ENCODE results near the gene DIPK1C.

The DIPK1C gene

GRCh38 chr18:74390900-74391299 lies 66.2 kb downstream of the DIPK1C start:
- no peaks in the 10 kb centered on the region for H3K36me3 ChIP-seq
- H3K4me3 ChIP-seq (ENCODE audit: low read depth, low read length) = no peak overlapping the region
- TF ChIP-seq, protein P1, sequence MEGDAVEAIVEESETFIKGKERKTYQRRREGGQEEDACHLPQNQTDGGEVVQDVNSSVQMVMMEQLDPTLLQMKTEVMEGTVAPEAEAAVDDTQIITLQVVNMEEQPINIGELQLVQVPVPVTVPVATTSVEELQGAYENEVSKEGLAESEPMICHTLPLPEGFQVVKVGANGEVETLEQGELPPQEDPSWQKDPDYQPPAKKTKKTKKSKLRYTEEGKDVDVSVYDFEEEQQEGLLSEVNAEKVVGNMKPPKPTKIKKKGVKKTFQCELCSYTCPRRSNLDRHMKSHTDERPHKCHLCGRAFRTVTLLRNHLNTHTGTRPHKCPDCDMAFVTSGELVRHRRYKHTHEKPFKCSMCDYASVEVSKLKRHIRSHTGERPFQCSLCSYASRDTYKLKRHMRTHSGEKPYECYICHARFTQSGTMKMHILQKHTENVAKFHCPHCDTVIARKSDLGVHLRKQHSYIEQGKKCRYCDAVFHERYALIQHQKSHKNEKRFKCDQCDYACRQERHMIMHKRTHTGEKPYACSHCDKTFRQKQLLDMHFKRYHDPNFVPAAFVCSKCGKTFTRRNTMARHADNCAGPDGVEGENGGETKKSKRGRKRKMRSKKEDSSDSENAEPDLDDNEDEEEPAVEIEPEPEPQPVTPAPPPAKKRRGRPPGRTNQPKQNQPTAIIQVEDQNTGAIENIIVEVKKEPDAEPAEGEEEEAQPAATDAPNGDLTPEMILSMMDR (IDR thresholded peaks at IDR 0.05; ENCODE audit: low read depth, low read length) = no peak
- no peaks in the 10 kb centered on the region for H3K27me3 ChIP-seq (ENCODE audit: insufficient read depth, low read depth, severe bottlenecking)
- no peak overlapping the region for H3K27ac ChIP-seq
- no peaks in the 10 kb centered on the region for H3K9me3 ChIP-seq (ENCODE audit: severe bottlenecking)
- DNase-seq = no peak

GRCh38 chr18:74389991-74390390 lies 67.1 kb downstream of the DIPK1C start:
- no peaks in the 10 kb centered on the region for H3K36me3 ChIP-seq
- H3K9me3 ChIP-seq (ENCODE audit: severe bottlenecking) = no peaks in the 10 kb centered on the region
- no peak overlapping the region for H3K27ac ChIP-seq
- TF ChIP-seq, protein P1 (IDR thresholded peaks at IDR 0.05; ENCODE audit: low read depth, low read length) = no peak
- H3K4me3 ChIP-seq (ENCODE audit: low read depth, low read length) = no peak overlapping the region
- no peak for DNase-seq
- no peaks in the 10 kb centered on the region for H3K27me3 ChIP-seq (ENCODE audit: insufficient read depth, low read depth, severe bottlenecking)

DNA sequence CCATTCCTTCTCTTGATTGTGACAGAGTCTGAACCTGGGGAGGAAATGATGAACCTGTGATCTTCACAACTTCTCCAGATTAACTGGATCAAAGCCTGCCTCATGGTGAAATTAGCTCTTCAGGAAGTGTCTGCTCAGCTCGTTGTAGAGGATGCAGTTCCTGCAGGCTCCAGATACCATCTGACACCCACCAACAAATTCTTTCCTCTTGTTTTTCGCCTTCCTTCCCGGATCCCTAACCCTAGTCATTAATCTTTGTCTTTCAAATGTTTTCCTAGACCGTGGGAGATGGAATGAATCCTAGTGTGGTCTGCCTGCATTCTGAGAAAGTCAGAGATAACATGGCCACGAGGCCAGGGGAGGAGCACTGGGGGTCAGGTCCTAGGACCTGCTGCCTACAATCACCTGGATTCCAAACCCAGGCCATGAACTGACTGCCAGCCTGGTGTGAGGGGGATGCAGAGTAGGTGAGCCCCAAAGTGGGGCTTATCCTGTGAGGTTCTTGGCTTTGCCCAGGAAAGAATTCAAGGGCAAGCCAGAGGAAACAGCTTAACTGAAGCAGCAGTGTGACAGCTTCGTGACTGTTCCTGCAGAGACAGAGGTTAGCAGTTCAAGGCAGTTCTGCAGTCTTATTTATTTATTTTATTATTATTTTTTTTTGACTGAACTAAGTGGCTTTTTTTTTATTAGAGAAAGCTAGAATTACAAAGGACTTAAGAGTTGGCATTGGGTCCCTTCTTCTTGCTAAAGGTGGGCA lies 67.8 kb downstream of the DIPK1C start:
- TF ChIP-seq, protein P1 (IDR thresholded peaks at IDR 0.05; ENCODE audit: low read depth, low read length) = no peak
- Histone ChIP-seq H3K9me3 (ENCODE audit: severe bottlenecking) (no peaks in the 10 kb centered on the region), H3K27ac (no peak overlapping the region), H3K27me3 (ENCODE audit: insufficient read depth, low read depth, severe bottlenecking) (no peaks in the 10 kb centered on the region), H3K36me3 (no peaks in the 10 kb centered on the region), H3K4me3 (ENCODE audit: low read depth, low read length) (no peak overlapping the region)
- no peak for DNase-seq

DNA sequence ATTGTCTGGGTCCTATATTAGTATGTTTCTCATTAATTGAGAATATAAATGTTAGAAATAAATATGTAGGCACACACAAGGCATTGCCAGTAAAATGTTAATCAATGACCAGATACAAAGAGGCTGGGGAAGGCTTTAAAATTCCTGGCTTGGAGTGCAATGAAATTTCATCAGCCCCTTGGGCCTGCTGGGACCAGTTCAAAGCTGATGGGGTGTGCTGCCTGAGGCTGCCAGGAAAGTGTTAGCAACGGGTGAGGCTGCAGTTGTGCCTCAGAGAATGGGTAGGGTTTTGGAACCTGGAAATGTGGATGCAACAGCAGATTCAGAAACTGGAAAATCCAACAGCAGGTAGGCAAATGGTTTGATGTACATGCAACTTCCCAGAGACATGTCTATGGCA lies 68.9 kb downstream of the DIPK1C start:
- no peak for DNase-seq
- H3K27ac ChIP-seq = no peak overlapping the region
- no peak overlapping the region for H3K4me3 ChIP-seq (ENCODE audit: low read depth, low read length)
- no peaks in the 10 kb centered on the region for H3K36me3 ChIP-seq
- TF ChIP-seq, protein P1 (IDR thresholded peaks at IDR 0.05; ENCODE audit: low read depth, low read length) = no peak
- peaks cover 2% of the 10 kb centered on the region for H3K9me3 ChIP-seq (ENCODE audit: severe bottlenecking)
- H3K27me3 ChIP-seq (ENCODE audit: insufficient read depth, low read depth, severe bottlenecking) = no peaks in the 10 kb centered on the region

- TF ChIP-seq, protein P1 (IDR thresholded peaks at IDR 0.05; ENCODE audit: low read depth, low read length) = no peak
- Histone ChIP-seq H3K4me3 (ENCODE audit: low read depth, low read length) (no peak overlapping the region), H3K27me3 (ENCODE audit: insufficient read depth, low read depth, severe bottlenecking) (no peaks in the 10 kb centered on the region), H3K36me3 (no peaks in the 10 kb centered on the region), H3K27ac (no peak overlapping the region), H3K9me3 (ENCODE audit: severe bottlenecking) (peaks cover 2% of the 10 kb centered on the region)
- DNase-seq = no peak
Measured at GRCh38 chr18:74387383-74387782, 69.7 kb downstream of the DIPK1C start.
